ENCODE results near the gene PPP1R14C. TPM values are rescaled to one million over a fixed set of nuclear protein-coding genes. Genes with fewer than 3 reads are reported as not detected.

PPP1R14C gene
- total and polyA plus RNA-seq, 2 experiments from 2014 or later, result 1.1 to 1.4 TPM

DNA sequence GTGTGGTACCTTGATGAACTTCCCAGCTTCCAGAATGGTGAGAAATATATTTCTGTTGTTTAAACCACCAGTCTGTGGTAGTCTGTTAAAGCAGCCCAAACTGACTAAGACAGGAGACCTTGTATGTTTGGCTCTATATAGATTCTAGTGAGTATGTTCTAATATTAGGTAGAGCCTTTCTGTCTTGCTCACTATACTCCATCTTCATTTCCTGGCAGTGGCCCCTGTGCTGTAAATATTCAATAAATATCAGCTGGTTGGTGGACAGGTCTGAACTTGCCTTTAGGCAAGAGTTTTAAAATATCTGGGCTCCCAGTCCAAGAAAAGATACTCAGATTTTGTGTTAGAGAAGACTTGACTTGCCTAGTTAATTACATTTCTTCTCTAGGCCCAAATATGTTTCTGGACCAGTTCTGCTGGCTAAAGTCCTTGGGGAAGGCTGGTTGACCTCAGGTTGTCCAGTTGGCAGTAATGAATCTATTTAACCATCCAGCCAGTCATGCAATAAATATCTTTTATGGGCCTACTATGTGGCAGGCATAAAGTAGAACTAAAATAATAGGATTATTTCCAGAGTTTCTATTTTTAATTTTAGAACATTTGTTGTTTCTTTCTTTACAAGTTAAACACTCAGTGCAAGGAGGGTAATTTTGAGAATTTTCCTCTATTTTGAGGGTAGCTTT is 22.3 kb downstream of the PPP1R14C start:
- Mint-ChIP-seq H3K36me3 (ENCODE audit: low read depth) (no peaks in the 10 kb centered on the region), H3K27ac (no peak overlapping the region), H3K9me3 (no peaks in the 10 kb centered on the region), H3K4me3 (no peak overlapping the region), H3K27me3 (ENCODE audit: insufficient read depth, low read depth, poor library complexity) (no peaks in the 10 kb centered on the region), H3K4me1 (no peaks in the 10 kb centered on the region)
- Histone ChIP-seq H3K4me2 (no peak overlapping the region), H3K36me3 (ENCODE audit: insufficient read depth) (no peaks in the 10 kb centered on the region), H3K27ac (ENCODE audit: low read depth) (no peak overlapping the region), H3K9me2 (ENCODE audit: insufficient read depth) (no peaks in the 10 kb centered on the region), H3K79me2 (replicated peaks; ENCODE audit: insufficient read depth) (no peaks in the 10 kb centered on the region), H3F3A (replicated peaks; ENCODE audit: low read depth) (no peaks in the 10 kb centered on the region), H2AFZ (no peak overlapping the region), H4K20me1 (replicated peaks; ENCODE audit: insufficient read depth) (no peaks in the 10 kb centered on the region), H3K4me3 (no peak overlapping the region), H3K27me3 (ENCODE audit: insufficient read depth) (no peaks in the 10 kb centered on the region), H3K4me1 (ENCODE audit: insufficient read depth) (no peaks in the 10 kb centered on the region)
- DNase-seq (ENCODE audit: low spot score), result no peak
- no peak for ATAC-seq
- TF ChIP-seq EZH2phosphoT487 (IDR thresholded peaks at IDR 0.05; ENCODE audit: unreplicated experiment), result no peak
- TF ChIP-seq JUNB (IDR thresholded peaks at IDR 0.05; ENCODE audit: unreplicated experiment), result no peak
- TF ChIP-seq CREB1 (CRISPR knock-in tag; IDR thresholded peaks at IDR 0.05; ENCODE audit: low read depth), result no peak
- TF ChIP-seq ZNF114 (CRISPR knock-in tag; IDR thresholded peaks at IDR 0.05), result no peak
- no peak for TF ChIP-seq EZH2 (IDR thresholded peaks at IDR 0.05; ENCODE audit: low read depth, unreplicated experiment)

DNA sequence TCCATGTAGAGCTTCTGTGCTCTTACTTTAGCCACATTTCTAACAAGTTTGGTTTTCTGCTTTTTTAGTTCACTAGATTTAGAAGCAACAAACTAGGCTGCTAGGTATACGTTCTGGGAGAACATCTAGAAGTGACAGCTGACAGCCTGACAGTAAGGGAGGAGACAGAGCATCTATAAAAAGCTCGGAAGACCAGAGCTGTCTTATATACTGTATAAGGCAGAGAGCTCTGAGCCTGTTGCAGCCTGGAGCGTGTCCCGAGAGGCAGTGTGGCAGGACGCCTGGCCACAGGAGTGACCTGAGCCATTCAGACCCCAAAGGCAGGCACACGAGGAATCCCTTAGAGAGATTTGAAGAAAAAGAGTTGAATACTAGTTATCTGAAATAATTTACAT is 24.6 kb downstream of the PPP1R14C start:
- no peak overlapping the region for H3K27ac Mint-ChIP-seq
- H3K4me3 ChIP-seq, result no peak overlapping the region
- H3K4me2 ChIP-seq, result no peak overlapping the region
- H3K27ac ChIP-seq (ENCODE audit: low read depth), result no peak overlapping the region
- no peaks in the 10 kb centered on the region for H3K36me3 Mint-ChIP-seq (ENCODE audit: low read depth)
- H3K9me2 ChIP-seq (ENCODE audit: insufficient read depth), result no peaks in the 10 kb centered on the region
- no peaks in the 10 kb centered on the region for H3K4me1 Mint-ChIP-seq
- no peaks in the 10 kb centered on the region for H4K20me1 ChIP-seq (replicated peaks; ENCODE audit: insufficient read depth)
- TF ChIP-seq, protein P1, sequence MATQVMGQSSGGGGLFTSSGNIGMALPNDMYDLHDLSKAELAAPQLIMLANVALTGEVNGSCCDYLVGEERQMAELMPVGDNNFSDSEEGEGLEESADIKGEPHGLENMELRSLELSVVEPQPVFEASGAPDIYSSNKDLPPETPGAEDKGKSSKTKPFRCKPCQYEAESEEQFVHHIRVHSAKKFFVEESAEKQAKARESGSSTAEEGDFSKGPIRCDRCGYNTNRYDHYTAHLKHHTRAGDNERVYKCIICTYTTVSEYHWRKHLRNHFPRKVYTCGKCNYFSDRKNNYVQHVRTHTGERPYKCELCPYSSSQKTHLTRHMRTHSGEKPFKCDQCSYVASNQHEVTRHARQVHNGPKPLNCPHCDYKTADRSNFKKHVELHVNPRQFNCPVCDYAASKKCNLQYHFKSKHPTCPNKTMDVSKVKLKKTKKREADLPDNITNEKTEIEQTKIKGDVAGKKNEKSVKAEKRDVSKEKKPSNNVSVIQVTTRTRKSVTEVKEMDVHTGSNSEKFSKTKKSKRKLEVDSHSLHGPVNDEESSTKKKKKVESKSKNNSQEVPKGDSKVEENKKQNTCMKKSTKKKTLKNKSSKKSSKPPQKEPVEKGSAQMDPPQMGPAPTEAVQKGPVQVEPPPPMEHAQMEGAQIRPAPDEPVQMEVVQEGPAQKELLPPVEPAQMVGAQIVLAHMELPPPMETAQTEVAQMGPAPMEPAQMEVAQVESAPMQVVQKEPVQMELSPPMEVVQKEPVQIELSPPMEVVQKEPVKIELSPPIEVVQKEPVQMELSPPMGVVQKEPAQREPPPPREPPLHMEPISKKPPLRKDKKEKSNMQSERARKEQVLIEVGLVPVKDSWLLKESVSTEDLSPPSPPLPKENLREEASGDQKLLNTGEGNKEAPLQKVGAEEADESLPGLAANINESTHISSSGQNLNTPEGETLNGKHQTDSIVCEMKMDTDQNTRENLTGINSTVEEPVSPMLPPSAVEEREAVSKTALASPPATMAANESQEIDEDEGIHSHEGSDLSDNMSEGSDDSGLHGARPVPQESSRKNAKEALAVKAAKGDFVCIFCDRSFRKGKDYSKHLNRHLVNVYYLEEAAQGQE (IDR thresholded peaks at IDR 0.05; ENCODE audit: unreplicated experiment), result no peak
- TF ChIP-seq, protein P2, sequence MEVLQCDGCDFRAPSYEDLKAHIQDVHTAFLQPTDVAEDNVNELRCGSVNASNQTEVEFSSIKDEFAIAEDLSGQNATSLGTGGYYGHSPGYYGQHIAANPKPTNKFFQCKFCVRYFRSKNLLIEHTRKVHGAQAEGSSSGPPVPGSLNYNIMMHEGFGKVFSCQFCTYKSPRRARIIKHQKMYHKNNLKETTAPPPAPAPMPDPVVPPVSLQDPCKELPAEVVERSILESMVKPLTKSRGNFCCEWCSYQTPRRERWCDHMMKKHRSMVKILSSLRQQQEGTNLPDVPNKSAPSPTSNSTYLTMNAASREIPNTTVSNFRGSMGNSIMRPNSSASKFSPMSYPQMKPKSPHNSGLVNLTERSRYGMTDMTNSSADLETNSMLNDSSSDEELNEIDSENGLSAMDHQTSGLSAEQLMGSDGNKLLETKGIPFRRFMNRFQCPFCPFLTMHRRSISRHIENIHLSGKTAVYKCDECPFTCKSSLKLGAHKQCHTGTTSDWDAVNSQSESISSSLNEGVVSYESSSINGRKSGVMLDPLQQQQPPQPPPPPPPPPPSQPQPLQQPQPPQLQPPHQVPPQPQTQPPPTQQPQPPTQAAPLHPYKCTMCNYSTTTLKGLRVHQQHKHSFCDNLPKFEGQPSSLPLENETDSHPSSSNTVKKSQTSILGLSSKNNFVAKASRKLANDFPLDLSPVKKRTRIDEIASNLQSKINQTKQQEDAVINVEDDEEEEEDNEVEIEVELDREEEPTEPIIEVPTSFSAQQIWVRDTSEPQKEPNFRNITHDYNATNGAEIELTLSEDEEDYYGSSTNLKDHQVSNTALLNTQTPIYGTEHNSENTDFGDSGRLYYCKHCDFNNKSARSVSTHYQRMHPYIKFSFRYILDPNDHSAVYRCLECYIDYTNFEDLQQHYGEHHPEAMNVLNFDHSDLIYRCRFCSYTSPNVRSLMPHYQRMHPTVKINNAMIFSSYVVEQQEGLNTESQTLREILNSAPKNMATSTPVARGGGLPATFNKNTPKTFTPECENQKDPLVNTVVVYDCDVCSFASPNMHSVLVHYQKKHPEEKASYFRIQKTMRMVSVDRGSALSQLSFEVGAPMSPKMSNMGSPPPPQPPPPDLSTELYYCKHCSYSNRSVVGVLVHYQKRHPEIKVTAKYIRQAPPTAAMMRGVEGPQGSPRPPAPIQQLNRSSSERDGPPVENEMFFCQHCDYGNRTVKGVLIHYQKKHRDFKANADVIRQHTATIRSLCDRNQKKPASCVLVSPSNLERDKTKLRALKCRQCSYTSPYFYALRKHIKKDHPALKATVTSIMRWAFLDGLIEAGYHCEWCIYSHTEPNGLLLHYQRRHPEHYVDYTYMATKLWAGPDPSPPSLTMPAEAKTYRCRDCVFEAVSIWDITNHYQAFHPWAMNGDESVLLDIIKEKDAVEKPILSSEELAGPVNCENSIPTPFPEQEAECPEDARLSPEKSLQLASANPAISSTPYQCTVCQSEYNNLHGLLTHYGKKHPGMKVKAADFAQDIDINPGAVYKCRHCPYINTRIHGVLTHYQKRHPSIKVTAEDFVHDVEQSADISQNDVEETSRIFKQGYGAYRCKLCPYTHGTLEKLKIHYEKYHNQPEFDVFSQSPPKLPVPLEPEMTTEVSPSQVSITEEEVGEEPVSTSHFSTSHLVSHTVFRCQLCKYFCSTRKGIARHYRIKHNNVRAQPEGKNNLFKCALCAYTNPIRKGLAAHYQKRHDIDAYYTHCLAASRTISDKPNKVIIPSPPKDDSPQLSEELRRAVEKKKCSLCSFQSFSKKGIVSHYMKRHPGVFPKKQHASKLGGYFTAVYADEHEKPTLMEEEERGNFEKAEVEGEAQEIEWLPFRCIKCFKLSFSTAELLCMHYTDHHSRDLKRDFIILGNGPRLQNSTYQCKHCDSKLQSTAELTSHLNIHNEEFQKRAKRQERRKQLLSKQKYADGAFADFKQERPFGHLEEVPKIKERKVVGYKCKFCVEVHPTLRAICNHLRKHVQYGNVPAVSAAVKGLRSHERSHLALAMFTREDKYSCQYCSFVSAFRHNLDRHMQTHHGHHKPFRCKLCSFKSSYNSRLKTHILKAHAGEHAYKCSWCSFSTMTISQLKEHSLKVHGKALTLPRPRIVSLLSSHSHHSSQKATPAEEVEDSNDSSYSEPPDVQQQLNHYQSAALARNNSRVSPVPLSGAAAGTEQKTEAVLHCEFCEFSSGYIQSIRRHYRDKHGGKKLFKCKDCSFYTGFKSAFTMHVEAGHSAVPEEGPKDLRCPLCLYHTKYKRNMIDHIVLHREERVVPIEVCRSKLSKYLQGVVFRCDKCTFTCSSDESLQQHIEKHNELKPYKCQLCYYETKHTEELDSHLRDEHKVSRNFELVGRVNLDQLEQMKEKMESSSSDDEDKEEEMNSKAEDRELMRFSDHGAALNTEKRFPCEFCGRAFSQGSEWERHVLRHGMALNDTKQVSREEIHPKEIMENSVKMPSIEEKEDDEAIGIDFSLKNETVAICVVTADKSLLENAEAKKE (CRISPR knock-in tag; IDR thresholded peaks at IDR 0.05), result no peak
- no peak for TF ChIP-seq NANOG (IDR thresholded peaks at IDR 0.05; ENCODE audit: borderline replicate concordance)
- no peaks in the 10 kb centered on the region for H3F3A ChIP-seq (replicated peaks; ENCODE audit: low read depth)
- no peaks in the 10 kb centered on the region for H3K27me3 Mint-ChIP-seq (ENCODE audit: insufficient read depth, low read depth, poor library complexity)
- no peaks in the 10 kb centered on the region for H3K36me3 ChIP-seq (ENCODE audit: insufficient read depth)
- no peak overlapping the region for H2AFZ ChIP-seq
- H3K4me1 ChIP-seq (ENCODE audit: insufficient read depth), result no peaks in the 10 kb centered on the region
- DNase-seq (ENCODE audit: low spot score) (no peak), ATAC-seq (peak; percentile 70)
- H3K27me3 ChIP-seq (ENCODE audit: insufficient read depth), result no peaks in the 10 kb centered on the region
- no peaks in the 10 kb centered on the region for H3K9me3 Mint-ChIP-seq
- no peak overlapping the region for H3K4me3 Mint-ChIP-seq
- H3K79me2 ChIP-seq (replicated peaks; ENCODE audit: insufficient read depth), result no peaks in the 10 kb centered on the region
